ENCODE measurements around the gene GAL. TPM values are rescaled to one million over a fixed set of nuclear protein-coding genes. Genes with fewer than 3 reads are reported as not detected.

The GAL gene
- total RNA-seq, 1 experiment from 2014 or later = not detected

DNA sequence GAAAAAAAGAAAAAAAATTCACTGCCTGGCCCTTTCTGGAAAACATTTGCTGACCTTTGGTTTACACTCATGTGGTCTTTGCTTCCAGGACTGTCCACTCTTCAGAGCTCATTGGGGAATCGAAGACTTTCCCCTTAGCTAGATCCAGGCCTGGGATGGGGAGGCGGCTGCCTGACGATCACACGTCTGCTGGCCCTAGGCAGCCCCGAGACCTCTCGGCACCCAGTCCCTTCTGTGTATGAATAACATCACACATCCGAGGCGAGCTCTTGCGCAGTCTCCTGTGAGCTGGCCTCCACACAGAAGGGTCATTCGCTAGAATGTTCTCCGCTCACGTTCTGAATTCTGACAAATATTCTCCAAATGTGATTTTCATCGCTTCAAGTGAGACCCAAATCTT is 25.7 kb upstream of the GAL start:
- DNase-seq (ENCODE audit: low read depth) = no peak

DNA sequence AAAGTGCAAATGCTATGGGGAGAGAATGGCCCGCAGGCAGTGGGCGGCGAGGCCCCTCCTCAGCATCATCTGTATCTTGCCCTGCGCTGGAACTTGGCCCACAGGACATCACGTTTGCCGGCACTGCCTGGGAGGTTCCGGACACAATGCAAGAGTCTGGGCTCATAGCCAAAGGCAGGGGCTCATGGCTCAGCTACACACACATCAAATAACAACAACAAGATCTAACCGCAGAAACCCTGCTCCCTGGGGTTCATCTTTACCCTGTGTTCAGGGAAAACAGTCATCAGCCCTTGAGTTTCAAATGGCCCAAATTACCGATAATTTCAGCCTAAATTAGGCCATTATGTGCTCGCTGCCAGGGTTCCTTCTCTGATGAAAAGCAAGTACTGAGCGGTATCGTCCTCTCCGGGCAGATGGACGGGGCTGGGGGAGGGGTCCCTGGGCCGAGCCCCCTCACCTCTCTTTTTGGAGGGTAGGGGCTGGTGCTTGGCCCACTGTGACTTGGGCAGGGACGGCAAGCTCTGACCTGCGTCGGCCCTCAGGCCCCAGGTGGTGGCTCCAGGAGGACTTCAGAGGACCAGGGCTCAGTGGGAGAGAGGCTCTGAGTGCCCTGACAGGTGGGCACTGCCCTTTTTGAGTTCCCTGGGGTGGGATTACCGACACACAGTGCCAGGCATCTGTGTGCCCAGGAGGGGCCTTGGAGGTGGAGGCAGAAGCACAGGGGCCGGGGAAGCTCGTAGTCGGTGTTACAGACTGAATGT is 25.0 kb upstream of the GAL start:
- peak; percentile 95 for DNase-seq (ENCODE audit: low read depth)

GRCh38 chr11:68660066-68660810 is 24.1 kb upstream of the GAL start:
- DNase-seq (ENCODE audit: low read depth) = no peak

DNA sequence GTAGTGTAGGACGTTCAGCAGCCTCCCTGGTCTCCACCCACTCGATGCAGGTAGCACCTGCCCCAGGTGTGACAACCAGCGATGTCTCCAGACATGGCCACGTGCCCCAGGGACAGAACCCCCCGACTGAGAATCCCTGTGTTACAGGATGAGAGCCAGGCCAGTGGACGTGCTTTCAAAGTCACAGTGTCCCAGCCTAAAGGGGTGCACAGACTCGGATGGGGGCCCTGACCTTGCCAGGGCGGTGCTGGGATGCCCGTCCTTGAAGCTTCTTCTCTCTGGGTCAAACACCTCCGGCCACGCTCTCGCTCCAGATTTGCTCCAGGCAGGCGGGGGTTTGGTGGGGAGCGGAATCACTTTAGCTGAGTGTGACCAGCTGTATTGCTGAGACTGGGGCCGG is 23.3 kb upstream of the GAL start:
- DNase-seq (ENCODE audit: low read depth) = no peak

- no peak for DNase-seq (ENCODE audit: low read depth)
These were observed 22.4 kb upstream of the GAL start for GRCh38 chr11:68661697-68662603.

DNA sequence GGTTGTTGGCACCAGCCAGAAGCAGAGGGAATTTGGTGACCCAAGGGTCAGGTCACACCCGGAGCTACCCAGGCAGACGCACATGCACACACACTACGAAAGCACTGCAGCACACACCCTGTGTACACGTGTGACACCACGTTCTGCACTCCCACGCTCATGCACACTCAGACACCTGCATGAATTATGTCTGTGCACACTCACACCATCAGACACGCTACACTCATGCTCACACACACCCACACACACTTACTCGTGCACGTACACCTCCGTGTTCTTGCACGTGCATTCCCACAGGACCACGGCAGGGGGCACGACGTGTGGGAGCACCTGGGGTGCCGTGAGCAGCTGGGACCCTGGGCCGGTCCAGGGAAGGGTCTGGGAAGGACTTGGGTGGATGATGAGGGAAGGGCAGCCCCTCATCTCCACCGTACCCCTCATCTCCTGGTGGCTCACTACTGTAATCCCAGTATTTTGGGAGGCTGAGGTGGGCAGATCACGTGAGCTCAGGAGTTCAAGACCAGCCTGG is 20.8 kb upstream of the GAL start:
- DNase-seq (ENCODE audit: low read depth) = no peak

DNA sequence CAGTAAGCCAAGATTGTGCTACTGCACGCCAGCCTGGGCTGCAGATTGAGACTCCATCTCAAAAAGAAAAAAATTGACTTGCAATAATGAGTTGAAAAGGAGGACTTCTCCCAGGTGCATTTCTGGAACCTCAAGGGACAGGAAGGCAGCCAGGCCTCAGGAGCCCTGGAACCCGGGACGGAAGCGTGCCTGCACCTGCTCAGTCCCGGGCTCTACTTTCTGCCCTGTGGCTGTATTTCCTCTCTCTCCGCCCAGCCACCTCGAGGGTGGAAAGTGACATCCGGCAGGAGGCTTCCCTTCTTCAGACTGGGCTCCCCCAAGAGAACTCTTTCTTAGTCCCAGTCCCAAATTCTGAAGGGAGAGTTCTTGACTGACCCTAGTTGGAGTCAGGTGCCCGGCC is 20.2 kb upstream of the GAL start:
- no peak for DNase-seq (ENCODE audit: low read depth)

DNA sequence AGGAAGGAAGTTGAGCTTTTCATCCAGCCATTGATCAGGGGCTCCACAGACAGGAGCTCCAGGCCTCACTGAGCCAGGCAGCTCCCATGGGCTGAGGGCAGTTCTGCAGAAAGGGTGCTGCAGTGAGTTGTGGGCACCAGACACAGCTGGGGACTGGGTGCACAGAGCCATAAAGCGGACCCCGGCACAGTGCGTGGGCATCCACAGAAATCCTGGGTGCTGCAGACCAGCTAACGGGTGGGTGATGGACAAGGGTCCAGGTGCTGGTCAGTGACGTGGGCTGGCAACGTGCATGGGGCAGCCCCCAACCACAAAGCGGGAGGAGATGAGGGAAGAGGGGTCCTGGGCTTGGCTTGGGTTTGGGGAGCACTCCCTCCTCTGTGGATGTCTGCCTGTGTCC is 19.4 kb upstream of the GAL start:
- no peak for DNase-seq (ENCODE audit: low read depth)

GRCh38 chr11:68665436-68665835 is 18.9 kb upstream of the GAL start:
- peak; percentile 31 for DNase-seq (ENCODE audit: low read depth)

DNA sequence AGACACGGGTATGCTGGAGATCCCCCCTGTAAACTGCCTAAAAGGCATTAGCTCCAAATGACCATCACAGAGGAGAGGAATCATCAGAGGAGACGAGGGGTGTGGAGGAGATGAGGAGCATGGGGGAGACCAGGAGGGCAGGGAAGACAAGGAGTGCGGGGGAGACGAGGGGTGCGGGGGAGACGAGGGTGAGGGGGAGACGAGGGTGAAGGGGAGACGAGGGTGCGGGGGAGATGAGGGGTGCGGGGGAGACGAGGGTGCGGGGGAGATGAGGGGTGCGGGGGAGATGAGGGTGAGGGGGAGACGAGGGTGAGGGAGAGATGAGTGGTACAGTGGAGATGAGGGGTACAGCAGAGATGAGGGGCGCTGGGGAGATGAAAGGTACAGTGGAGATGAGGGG is 17.5 kb upstream of the GAL start:
- DNase-seq (ENCODE audit: low read depth) = no peak

- DNase-seq (ENCODE audit: low read depth) = no peak
These were observed 16.5 kb upstream of the GAL start for GRCh38 chr11:68667511-68668500.

DNA sequence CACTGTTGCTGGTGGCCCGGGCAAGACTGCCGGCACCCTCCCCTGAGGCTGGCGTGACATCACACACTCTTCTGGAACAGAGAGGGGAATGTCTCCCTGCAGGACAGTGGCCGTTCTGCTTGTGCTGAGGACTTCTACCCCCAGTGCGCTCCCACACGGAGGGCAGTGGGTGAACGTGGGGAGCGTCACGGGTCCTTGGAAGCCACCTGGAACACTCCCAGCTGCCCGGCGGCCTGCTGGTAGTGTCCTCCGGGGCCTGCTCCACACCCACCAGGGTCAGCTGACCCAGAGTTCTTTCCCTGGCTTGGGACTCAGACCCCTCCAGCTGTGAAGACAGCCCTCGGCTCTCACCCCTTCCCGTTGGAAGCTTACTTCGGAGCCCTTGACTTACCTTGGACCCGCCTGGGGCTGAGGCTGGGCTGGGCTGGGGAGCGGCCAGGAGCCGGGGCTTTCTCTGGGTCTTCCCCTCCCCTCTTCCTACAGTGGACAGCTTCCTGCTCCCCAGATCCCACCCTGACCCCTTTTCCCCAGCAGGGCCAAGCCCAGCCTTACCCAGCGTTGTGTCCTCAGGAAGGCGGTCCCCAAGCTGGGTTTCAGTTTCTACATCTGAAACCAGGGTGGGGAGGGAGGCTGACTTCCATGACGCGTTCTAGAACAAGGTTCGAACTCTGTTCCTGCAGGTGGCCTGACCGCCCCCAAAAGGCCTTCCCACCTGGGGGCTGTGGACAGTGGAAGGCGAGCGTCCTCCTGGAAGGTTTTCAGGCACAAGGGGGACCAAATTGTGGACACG is 14.8 kb upstream of the GAL start:
- no peak for DNase-seq (ENCODE audit: low read depth)

GRCh38 chr11:68670208-68670992 is 13.9 kb upstream of the GAL start:
- no peak for DNase-seq (ENCODE audit: low read depth)

- peak; percentile 31 for DNase-seq (ENCODE audit: low read depth)
These were observed 10.9 kb upstream of the GAL start for GRCh38 chr11:68673306-68673945.

DNA sequence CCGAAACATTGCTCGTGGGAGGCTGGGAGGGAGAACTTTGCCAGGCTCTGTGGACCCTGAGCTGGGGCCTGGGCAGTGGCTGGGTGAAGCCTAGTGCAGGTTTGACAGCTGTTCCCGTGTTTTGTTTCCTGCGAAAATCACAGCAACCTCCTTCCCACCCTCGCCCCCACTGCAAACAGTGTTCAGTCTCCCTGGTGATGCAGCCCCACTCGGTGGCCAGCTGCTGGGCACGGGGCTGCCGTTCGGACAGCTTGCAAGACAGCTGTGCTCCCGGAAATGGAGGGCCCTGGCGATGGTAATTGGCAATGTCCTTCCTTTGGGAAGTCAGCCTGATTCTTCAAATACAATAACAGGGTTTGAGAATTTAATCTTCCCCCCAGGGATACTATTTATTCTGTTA is 10.4 kb upstream of the GAL start:
- DNase-seq (ENCODE audit: low read depth) = no peak

DNA sequence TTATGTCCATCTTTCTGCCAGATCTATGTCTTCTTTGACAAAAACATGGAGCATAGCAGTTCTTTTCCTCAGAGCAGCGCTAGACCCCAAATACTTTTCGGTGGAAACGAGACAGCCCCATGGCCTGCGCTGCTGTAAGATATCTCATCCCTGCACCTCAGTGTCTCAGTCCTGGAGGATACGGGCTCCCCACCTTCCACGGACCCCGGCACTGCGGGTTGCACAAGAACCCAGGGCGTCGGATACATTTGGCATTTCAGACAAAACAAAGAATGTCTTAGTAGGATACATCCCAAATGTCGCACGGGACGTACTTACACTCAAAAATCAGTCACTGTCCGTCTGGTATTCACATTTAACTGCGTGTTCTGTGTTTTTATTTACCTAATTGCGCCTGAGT is 9.9 kb upstream of the GAL start:
- no peak for DNase-seq (ENCODE audit: low read depth)

DNA sequence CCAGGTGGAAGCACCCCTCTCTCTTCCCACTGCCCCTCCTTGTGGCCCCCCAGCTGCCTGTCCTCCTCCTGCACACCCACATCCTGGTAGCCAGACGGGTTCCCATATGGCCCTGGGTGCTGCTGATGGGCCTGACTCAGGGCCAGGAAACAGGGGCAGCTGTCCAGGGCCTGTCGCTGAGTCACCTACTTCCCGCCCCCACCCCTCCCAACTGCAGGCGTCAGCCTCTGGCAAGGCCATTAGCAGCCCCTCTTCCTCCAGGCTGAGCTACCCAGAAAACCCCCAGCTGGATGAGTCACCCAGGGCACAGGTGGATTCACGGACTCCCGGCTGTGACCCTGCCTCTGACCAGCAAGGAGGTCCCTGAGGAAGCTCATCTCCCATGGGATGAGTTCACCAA is 6.9 kb upstream of the GAL start:
- DNase-seq (ENCODE audit: low read depth) = peak; percentile 90

DNA sequence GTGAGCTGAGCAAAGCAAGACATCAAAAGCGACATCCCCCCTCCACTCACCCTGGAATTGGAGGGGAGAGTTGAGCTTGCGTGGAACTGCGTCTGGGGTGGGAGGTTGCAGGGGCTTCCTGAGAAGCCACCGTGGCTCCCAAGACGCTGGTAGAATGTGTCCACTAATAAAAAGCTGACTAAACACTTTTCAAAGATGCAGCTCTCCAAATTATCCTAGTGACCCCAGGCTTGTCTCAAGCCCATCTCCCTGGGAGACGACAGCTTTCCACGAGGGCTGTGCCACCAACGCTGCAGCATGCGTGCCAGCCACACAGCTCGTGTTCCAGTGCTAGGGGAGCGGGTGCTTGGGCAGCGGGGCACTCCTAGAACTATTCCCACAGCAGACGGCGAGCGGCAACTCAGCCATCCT is 6.3 kb upstream of the GAL start:
- no peak for DNase-seq (ENCODE audit: low read depth)

All from M059J (cell line).